HG03066 (cell line): ENCODE results near the gene LDLRAD4.

Experiments used
- ATAC-seq: cut with Tn5 transposase; IDR thresholded peaks from one replicate; pipeline ENCODE4 v1.9.1; 2021; ENCODE audit warnings: low read depth; ENCODE audit not compliant: unreplicated experiment

The LDLRAD4 gene

DNA sequence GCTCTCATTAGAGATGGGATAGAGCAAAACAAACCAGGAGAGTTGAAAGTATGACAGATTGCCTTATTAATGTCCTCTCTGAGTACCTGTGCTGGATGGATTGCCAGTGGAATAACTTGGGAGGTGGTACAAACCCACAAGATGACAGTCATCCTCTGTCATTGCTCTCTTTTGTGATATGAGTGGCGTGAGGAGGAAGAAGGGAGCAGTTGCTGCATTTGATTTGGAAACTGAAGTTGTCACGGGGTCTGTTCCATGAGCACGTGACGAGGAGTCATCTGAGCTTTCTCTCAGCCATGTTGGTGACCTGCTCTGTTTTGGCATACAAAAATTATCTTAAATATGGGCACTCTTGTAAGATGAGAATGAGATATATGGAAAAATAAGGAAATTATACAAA is 302.9 kb downstream of the LDLRAD4 start:
- ATAC-seq: no peak

DNA sequence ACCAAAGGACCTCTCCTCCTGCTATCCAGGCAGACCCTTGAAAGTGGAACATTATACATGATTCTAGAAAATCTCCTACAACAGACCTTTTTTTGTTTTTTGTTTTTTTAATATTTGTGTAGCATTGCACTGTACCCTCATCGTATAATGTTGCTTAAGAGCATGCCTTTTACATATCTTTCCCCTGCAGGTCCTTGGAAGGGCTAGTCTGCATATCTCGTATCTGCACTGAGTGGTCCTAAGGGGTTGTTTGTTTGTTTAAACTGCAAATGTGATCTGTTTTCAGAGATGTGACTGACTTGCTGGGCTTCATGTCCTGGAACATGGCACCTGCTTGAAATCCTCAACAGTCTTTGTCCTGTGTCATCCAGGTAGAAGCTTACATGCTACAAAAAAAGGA is 303.7 kb downstream of the LDLRAD4 start:
- ATAC-seq: no peak

DNA sequence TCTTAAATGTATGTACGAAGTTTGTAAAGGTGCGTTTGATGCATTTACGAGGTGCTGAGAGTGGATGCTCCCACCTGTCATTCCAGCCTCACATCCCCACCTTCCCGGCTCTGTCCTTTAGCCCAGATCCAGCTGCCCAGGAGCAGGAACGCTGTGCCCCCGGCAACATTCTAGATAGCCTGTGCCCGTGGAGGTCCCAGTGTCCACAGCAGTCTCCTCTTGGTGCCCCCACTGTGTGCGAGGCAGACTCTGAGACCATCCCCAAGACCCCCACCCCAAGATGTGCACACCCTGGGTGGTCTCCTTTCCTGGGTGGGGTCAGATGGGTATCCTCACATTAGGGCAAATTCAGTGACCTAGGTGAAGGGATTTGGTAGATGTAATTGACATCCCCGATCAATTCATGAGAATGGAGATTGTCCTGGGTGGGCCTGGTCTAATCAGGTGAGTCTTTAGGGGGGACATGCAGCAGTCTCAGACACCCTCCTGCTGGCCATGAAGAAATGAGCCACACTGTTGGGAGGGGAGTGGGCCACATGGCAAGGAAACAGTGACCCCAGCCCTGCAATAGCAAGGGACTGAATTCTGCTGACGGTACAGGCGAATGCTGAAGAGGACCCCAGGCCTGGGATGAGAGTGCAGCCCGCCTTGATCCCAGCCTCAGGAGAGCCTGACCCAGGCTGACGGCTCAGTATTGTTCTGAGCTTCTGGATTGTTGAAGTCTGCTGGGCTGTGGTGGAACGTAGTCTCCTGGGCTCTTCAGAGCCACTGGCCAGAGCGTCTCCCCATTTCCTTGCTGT is 304.5 kb downstream of the LDLRAD4 start:
- ATAC-seq: no peak

DNA sequence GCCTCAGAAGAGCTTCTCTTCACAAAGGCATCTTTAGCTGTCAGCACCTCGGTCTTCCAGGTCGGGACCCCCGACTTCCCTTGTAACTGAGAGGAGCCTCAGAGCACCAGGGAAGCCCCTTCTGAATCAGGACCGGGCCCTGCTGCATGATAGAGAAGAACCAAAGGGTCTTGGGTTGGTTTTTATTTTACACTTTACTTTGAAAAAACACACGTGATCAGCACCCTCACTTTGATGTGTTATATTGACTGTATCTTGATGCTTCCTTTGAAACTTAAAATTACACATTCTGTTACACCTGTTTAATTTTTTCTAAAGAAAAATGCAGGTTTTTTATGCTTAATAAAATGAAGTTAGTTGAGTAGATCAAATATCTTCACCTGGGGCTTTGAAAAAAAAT is 305.5 kb downstream of the LDLRAD4 start:
- ATAC-seq: no peak

DNA sequence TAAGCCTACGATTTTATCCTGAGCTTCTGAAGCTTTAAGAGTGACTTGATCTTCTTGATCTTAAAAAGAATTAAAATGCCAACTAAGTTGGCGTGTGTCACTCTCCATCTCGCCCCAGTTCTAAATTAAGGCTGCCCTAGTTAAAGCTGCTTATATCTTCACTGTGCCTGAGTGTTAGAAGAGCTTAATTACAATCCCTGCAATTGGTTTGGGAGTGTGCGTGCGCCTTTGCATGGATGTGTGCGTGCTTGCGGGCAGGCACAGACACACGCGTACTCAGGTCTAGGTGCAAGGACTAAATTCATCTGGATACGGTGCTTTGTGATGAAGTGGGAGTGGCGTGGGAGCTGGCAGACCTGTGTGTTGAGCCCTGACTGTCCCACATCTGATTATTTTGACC is 306.3 kb downstream of the LDLRAD4 start:
- ATAC-seq: no peak

DNA sequence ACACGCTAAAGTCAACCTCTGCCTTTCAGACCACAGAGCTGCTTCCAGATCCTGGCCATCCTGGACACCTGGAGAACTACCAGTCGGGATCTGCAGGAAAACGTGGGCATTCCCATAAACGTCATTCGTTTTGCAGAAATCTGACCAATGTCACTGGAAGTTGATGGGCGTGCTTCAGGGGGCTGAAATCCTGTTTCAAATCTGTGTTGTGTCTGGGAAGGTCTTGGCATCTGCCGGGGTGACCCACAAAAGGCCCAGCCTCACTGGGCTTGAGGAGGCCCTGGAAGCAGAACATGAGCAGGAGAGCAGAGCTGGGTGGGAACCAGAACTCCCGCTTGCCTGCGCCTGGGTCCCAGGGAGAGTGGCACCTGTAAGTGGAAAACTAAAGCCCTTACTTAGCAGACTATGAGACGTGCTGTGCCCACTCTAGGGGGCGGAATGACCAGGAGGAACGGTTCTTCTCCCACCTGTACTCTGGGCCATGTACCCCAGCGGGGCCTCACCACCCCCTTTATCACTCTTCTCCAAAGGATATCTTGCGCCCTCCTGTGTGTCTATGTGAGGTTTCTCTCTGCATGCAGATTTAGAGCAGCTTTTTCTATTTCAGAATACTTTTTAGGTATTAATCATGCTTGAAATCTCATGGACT is 306.9 kb downstream of the LDLRAD4 start:
- no peak for ATAC-seq

DNA sequence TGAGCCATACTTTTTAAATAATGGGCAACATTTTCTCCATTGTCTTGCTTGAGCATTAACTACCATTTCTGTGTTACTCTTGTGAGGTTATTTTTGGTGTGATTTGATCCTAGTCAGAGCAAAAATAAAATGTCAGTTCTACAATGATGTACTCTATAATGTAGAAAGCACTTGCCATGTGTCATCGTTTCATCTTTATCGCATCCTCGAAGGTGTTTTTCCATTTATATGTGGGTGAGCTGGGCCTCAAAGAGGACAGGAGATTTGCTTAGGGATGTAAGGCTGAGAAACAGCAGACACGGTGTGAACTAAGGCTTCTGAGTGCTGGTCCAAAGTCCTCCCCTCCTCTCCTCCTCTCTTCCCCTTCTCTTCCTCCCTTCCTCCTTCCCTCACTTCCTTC is 308.0 kb downstream of the LDLRAD4 start:
- ATAC-seq: no peak

DNA sequence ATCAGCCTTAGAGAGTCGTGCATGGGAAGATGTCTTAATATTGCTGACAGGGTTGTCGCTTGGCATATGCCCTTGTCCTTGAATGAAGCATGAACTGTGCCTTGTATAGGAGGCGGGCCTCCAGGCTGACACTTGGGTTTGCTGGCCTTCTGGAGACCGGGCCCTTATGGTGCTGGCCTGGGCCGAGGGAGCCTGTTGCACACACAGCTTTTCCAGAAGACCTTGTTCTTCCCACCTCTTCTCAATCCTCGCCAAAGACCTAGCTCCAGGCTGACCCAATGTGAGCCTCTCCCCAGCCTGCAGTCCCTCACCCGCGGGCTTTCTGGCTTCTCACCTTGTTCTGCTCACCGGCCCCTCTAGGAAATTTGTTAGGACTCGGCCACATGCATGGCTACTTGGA is 308.7 kb downstream of the LDLRAD4 start:
- no peak for ATAC-seq

DNA sequence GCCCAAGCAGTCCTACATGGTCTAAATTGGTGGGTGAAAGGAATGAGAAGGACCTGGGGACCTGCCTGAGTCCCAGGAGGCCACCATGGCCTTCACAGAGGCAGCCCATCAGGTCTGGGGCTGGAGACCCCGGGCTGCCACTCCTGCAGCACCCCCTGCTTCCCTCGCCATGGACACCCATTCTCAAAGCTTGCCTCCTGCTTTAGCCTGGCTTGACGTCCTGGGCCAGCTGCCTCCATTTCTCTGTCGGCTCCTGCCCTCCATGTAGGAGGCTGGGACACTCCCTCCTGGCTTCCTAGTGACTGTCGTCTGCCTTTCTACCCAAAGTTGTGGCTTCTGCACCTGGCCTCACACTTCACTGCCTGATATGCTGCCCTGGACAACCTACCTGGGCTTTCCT is 309.2 kb downstream of the LDLRAD4 start:
- no peak for ATAC-seq

DNA sequence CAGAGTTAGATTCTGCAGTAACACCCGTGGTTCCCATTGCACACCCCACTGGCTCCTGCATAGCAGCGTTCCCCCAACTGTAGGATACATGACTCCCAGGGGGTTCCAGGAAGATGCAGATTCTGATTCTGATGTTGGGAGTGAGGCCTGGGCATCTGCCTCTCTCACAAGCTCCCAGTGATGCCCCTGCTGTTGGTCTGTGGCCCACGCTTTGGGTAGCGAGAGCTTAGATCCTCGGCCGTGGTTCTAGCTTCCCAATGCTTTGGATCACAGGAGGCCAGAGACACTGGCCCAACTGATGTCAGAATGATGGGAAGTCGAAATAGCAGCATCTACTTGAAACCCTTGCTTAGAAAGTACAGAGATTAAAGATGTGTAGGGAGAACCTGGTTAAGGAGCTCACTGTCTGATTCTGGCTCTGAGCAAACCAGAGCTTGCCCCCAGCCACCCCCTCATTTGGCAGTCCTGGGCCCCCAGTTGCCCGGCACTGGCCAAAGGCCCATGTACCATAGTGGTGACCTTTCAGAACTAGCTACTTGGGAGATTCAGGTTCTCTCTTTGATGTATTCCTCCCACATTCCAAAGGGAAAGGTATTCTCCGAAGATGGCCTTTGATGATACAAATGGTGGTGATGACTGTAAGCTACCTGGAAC is 310.3 kb downstream of the LDLRAD4 start:
- no peak for ATAC-seq

DNA sequence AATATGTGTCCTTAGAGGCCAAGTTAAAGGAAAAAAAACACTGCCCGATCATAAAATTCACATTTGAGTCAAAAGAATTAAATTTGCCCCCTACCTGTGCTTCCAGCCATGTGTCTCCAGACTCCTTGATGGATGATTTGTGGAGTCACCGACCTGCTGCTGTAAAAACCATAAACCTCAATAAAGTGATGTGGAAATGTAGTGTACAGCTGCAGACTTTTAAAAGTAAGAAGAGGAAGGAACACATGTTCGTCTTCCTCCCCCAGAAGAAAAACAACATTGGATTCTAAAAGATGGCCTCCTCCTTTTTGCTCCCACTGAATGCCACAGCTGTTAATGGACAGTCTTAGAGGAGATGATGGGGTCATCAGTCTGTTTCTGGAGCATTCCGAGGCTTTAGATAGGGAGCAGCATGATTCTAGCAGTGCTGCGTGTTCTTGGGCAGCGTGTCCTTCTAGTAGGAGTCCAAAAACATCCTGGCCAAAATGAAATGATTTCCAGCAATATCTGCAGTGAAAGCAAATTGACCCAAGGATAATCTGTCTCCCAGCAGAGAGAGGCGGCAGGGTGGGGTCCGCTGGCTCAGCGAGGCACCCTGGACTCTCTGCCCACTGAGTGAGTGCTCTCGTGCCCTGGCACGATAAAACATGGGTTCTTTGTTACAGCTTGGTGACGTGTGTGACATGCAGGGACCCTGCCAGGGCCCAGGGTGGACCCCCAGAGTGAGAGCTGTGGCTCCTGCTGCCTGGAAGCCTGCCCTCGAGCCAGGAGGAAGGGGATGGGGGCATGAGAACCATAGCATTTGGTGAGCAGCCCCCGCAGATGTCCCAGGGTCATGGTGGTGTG is 311.7 kb downstream of the LDLRAD4 start:
- no peak for ATAC-seq

DNA sequence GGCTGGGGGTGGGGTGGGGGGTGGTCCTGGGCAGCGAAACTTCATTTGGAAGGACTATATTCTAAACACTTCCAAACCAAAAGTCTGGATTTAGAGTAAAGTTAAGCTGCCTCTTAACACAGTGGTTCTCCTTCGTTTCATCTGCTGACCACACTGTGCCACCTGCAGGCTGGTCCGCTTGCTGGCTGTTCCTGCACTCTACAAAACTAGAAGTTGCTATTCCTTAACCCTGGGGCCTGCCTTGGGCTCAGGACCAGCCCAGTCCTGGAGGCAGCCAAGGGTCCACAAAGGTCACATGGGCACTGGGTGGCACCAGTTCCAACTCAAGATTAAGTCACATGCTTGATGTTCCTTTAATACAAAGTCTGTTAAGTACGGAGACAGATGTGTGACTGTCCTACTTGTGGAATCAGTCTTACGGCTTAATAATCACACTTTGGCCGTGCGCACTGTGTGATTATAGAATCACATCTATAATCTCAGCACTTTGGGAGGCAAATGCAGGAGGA is 312.4 kb downstream of the LDLRAD4 start:
- no peak for ATAC-seq

DNA sequence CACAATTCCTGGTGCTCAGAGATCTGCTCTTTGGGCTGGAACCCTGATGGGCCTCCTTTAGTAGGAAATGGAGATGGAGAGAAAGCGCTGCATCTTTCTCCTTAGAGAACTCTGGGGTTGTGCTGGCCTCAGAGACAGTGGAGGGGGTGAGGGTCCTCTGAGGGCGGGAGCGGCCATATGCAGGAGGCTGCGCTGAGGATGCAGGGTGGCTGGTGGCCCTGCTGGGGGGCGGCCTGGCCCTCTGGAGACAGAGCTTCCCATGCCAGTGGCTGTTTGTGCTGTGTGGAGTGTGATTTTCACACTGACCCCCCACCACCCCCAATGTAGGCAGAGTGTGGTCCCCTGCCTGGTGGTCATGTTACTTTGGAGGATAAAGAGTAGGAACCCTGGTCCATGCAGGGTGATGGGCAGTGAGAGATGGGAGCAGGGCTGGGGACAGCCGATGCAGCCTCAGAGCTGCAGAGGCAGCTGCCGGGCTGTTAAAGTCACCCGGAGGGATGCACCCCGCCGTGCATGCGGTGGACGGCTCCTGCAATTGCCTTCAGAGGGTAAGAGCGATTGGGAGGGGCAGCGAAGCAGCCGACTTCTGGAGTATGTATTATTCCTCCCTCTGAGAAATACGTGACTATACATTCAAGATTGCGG is 313.2 kb downstream of the LDLRAD4 start:
- no peak for ATAC-seq

DNA sequence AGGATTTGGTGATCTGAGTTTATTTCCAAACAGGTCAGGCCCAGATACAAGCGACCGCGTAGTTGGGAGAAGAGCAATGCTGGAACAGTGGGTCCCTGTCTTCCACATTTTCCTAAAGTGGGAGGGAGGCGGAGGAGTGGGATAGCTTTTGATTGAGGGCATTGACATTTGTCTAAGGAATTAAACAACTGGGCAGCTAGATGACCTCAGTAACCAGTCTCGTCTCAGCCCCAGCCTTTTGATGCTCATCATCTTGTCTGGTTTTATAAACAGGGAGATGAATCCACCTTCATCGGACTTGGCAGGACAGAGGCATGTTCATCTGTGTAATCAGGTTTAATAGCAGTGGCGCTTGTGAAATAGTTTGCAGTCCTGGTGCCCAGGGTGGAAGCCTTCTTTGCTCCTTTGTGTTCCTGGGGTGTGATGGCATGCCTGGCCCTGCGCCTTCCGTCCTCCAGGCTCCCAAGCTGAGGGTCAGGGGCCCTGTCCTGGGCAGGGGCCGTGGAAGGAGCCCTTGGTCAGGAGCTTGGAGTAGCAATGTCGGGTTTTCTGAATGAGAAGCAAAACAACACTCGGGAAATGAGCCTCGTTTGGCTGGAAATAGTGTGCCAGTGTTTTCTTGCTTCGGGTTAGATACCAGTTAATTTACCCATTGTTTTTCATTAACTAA is 314.0 kb downstream of the LDLRAD4 start:
- no peak for ATAC-seq

DNA sequence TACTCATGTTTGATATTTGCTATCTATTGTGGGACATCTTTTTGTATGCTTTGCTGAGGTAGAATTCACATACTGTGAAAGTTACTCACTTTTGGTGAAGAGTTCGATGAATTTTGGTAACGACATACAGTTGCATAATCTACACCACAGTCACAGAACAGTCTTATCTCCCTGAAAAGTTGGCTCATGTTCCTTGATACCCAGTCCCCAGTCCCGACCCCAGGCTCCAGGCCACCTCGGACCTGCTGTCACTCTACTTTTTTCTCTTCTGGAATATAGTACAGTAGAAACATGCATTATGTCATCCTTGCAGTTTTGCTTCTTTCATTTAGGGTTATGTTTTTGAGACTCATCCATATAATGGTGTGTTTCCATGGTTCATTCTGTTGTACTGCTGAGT is 316.1 kb downstream of the LDLRAD4 start:
- no peak for ATAC-seq

DNA sequence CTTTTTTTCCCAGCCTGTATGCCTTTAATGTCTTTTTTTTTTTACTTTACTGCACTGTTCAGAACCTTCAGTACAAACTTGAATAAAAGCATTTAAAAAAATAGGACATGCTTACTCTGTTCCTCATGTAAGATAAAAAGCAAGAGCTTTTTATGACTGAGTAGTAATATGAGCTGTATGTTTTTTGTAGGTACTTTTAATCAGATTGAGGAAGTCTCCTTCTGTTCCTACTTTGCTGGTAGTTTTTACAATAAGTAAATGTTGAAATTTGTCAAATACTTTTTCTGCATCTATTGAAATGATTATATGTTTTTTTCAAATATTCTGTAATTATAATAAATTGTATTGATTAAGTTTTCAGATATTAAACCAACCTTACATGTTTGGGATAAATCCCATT is 318.0 kb downstream of the LDLRAD4 start:
- ATAC-seq: no peak

DNA sequence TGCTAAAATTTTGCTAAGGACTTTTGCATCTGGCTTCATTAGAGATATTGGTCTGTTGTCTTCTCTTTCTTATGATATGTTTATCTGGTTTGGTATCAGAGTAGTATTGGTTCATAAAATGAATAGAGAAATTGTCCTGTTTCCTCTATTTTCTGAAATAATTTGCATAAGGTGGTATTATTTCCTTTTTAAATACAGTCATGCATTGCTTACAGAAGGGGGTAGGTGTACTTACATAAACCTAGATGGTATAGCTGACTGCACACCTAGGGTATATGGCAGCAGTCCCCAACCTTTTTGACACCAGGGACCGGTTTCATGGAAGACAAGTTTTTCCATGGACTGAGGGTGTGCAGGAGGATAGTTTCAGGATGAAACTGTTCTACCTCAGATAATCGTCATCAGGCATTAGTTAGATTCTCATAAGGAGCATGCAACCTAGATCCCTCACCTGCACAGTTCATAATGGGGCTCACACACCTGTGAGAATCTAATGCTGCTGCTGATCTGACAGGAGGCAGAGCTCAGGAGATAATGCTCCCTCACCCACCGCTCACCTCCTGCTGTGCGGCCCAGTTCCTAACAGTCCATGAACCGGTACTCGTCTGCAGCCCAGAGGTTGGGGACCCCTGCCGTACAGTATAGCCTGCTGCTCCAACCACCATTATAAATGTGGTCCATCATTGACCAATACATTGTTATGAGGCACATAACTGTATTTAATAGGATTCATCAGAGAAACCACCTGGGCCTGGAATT is 318.6 kb downstream of the LDLRAD4 start:
- ATAC-seq: no peak

DNA sequence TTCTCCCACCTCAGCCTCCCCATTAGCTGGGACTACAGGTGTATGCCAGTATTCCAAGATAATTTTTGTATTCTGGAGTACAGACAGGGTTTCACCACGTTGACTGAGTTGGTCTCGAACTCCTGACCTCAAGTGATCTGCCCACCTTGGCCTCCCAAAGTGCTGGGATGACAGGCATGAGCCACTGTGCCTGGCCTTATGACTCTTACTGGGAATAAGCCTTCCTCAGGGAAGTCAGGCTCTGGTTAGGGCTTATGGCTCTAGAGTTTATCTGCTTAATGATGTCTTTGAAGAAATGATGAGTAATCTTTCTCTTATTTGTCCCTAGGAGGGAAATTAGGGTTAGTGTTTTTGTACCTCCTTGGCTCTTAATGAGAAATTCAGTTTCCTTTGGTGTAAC is 320.1 kb downstream of the LDLRAD4 start:
- ATAC-seq: no peak

DNA sequence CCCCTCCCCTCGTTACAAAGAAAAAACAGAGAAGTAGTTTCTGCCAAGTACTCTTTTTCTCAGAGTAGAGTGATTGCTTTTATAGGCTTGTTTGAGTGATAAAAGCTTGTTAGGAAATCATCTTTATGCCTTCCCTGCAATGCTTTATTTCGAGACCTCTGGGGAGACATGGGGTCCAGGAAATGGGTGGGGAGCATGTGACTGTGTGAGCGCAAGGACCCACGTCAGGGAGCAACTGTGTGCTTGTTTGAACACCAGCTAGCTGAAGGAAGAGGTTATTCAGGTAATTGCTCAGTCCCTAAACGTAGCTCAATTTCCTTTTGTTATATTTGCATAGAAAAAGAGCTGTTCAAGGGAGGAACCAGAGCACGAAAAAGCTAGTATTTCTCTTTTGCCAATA is 320.5 kb downstream of the LDLRAD4 start:
- ATAC-seq: no peak
